Fibroblast of pulmonary artery (primary cell): Measurements from ENCODE around the gene HEATR5A.
"Not testable (repeated sequence)": the region's sequence is repeated elsewhere in the genome, so short reads cannot be mapped to it uniquely, and the experiment has no call there.

Source experiments
- DNase-seq: peaks from one replicate; pipeline ENCODE4 v3.0.0-alpha.2; 2010; ENCODE audit warnings: low read depth
- H3K4me3 ChIP-seq: replicated peaks from 2 replicates; pipeline ENCODE4 v1.5.1; 2011; ENCODE audit warnings: low read depth, mild to moderate bottlenecking, control low read depth, low read length, moderate library complexity
- TF ChIP-seq, protein P1 (sequence below): IDR thresholded peaks from 2 replicates; pipeline ENCODE4 v1.5.1; 2011; ENCODE audit warnings: mild to moderate bottlenecking, control low read depth, low read length, inconsistent platforms; ENCODE audit errors: missing control alignments

The HEATR5A gene

DNA sequence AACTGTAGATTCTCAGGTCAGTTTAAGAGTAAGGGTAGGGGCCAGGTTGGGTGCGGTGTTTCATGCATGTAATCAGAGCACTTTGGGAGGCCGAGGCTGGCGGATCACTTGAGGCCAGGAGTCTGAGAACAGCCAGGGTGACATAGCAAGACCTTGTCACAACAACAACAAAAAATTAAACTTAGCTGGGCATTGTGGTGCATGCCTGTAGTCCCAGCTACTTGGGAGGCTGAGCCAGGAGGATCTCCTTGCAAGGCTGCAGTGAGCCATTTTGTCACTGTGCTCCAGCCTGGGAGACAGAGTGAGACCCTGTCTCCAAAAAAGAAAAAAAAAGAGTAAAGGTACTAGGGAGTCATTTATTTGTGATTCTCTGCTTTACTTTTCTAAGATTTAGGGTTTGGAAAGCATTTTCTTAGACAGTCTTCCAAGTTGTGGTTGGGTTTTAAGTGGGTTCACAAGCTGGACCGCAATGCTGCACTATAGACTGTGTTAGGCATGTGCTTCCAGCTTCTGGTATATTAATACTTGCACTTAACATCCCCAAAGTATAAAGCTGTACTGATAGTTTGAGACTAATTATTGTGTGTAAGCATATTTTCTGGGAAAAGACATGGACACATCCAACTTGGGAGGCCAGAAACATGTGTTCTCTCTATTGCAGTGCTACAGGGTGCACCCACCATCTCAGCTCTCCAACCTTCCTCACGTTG lies 163.7 kb downstream of the HEATR5A start:
- TF ChIP-seq, protein P1, sequence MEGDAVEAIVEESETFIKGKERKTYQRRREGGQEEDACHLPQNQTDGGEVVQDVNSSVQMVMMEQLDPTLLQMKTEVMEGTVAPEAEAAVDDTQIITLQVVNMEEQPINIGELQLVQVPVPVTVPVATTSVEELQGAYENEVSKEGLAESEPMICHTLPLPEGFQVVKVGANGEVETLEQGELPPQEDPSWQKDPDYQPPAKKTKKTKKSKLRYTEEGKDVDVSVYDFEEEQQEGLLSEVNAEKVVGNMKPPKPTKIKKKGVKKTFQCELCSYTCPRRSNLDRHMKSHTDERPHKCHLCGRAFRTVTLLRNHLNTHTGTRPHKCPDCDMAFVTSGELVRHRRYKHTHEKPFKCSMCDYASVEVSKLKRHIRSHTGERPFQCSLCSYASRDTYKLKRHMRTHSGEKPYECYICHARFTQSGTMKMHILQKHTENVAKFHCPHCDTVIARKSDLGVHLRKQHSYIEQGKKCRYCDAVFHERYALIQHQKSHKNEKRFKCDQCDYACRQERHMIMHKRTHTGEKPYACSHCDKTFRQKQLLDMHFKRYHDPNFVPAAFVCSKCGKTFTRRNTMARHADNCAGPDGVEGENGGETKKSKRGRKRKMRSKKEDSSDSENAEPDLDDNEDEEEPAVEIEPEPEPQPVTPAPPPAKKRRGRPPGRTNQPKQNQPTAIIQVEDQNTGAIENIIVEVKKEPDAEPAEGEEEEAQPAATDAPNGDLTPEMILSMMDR: no peak
- H3K4me3 ChIP-seq: no peak overlapping the region
- no peak for DNase-seq

DNA sequence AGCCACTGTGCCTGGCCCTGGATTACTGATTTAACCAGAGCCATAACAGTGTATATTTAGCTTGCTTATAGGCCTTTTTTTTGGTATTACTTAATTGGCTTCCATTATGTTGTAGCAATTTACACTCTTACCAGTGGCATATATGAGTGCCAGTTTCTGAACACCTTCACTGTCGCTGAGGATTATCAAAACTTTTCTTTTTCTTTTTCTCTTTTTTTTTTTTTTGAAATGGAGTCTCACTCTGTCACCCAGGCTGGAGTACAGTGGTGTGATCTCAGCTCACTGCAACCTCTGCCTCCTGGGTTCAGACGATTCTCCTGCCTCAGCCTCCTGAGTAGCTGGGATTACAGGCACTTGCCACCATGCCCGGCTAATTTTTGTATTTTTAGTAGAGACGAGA lies 164.4 kb downstream of the HEATR5A start:
- not testable (repeated sequence) for H3K4me3 ChIP-seq

DNA sequence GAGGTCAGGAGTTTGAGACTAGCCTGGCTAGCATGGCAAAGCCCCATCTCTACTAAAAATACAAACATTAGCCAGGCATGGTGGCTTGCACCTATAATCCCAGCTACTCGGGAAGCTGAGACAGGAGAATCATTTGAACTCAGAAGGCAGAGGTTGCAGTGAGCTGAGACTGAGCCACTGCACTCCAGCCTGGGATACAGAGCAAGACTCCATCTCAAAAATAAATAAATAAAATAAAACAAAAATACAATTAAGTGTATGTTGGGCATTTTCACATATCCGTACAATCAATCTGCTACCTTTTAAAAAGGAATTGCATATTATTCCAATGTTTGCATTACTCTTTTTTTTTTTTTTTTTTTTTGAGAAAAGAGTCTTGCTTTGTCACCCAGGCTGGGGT lies 165.1 kb downstream of the HEATR5A start:
- no peak for DNase-seq
- H3K4me3 ChIP-seq: no peak overlapping the region
- TF ChIP-seq, protein P1: no peak

More for the DNA sequence above, 164.4 kb downstream of the HEATR5A start:
- not testable (repeated sequence) for DNase-seq

DNA sequence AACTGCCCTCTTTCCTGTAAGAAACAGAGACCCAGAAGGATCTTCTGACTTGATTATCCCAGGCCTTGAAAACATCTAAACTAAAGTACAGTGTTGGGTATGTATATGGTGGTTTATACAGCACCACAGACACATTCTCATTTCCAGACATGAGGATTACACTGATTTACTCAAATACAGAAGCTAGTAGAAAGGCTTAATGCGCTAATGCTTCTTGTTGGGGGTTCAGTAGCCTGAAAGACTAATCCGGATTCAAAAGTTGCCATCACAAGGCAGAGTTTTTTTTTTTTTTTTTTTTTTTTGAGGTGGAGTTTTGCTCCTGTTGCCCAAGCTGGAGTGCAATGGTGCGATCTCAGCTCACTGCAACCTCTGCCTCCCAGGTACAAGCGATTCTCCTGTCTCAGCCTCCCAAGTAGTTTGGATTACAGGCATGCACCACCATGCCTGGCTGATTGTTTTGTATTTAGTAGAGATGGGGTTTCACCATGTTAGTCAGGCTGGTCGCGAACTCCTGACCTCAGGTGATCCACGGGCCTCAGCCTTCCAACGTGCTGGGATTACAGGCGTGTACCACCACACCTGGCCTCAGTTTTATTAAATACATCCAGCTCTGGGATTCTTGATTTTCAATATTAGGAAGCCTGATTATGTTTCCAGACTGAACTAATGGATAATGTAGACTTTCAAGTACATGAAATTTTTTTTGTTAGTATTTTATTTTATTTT lies 166.4 kb downstream of the HEATR5A start:
- DNase-seq: no peak
- no peak overlapping the region for H3K4me3 ChIP-seq
- TF ChIP-seq, protein P1: no peak

DNA sequence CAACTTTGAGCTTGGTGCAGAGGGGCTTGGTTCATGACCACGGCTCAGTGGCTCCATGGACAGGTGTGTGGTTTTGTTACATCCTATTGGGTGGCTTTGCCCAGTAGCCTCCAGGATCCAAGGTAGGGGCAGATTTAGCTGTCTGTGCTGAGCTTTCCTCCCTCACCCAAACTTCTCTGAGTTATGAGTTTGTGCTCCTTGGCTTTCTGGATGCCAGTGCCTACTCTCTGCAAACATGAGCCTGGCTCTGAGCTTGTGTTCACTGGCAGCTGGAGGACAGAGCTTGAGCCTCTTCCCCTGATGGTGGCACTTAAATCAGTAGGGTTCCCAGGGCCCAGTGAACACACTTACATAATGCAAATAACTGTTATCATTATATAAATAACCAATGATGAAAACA lies 167.5 kb downstream of the HEATR5A start:
- no peak overlapping the region for H3K4me3 ChIP-seq
- no peak for DNase-seq
- TF ChIP-seq, protein P1: no peak

DNA sequence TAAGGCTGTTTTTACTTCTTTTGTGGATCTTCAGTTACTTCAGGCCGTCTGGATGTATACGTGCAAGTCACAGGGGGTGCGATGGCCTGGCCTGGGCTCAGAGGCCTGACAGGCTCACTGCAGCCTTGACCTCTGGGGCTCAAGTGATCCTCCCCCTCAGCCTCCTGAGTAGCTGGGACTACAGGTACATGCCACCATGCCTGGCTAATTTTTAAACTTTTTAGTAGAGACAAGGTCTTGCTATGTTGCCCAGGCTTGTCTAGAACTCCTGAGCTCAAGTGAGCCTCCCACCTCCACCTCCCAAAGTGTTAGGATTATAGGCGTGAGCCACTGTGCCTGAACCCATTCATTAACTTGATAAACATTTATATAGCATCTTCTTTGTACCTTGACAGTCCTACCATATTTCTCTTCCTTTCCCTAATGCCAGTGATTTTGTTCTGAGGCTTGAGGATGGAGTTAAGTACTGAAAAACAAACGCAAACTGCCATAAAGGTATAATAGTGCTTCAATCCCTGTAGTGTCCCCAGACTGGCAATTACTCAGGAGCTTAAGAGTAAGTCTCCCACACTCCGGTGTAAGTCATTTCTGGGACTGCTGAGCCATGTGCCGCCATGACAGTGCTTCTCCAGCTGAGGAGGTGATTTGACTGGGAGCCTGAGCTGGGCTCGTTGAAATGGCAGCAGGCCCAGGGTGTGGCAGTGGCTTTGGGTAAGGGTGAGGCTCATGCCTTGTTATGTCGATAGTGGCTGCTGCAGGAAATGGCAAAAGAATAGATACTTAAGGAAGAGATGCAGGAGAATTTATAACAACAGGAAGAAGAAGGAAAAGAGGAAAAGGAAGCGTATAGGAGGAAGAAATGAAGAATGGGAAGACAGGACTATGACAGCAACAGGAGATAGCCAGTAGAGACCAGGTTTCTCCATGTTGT lies 169.1 kb downstream of the HEATR5A start:
- TF ChIP-seq, protein P1: no peak
- no peak for DNase-seq
- H3K4me3 ChIP-seq: no peak overlapping the region

DNA sequence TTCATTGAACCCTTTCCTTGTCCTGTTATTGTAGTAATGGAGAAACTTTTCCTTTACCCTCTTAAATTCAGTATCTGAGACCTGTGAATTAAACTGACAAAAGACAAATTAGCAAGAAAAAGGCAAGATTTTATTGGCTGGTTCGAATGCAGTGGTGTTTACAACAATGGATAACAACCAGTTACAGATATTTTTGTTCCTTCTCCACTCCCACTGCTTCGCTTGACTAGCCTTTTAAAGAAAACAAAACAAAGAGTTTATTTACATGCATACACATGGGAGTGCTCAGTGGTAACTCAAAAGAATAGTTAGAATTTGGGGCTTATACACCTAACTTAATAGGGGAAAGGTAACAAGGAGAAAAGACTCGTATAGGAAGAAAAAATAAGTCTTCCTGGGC lies 175.7 kb downstream of the HEATR5A start:
- no peak for DNase-seq
- TF ChIP-seq, protein P1: no peak
- no peak overlapping the region for H3K4me3 ChIP-seq
